ENCODE data around the gene PRCD. TPM values are rescaled to one million over a fixed set of nuclear protein-coding genes. Genes with fewer than 3 reads are reported as not detected.
A peak's percentile ranks its signal among the peaks of the same experiment; 100 is the strongest.

Gene PRCD
- polyA plus RNA-seq, 1 experiment, result 0.21 TPM

GRCh38 chr17:76544546-76545365 is 4.9 kb downstream of the PRCD start:
- ChIA-PET POLR2A (no interaction called here), CTCF (interaction anchor here (0.8 to 6.0 kb wide), 11 partner anchors 10 to 86 kb away, joined by 3 to 103 read pairs (median 8); partner anchors contain the start of gene AANAT)
- TF ChIP-seq, protein P1, sequence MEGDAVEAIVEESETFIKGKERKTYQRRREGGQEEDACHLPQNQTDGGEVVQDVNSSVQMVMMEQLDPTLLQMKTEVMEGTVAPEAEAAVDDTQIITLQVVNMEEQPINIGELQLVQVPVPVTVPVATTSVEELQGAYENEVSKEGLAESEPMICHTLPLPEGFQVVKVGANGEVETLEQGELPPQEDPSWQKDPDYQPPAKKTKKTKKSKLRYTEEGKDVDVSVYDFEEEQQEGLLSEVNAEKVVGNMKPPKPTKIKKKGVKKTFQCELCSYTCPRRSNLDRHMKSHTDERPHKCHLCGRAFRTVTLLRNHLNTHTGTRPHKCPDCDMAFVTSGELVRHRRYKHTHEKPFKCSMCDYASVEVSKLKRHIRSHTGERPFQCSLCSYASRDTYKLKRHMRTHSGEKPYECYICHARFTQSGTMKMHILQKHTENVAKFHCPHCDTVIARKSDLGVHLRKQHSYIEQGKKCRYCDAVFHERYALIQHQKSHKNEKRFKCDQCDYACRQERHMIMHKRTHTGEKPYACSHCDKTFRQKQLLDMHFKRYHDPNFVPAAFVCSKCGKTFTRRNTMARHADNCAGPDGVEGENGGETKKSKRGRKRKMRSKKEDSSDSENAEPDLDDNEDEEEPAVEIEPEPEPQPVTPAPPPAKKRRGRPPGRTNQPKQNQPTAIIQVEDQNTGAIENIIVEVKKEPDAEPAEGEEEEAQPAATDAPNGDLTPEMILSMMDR (IDR thresholded peaks at IDR 0.05; ENCODE audit: insufficient read depth, low read depth, low read length), result no peak
- no peak overlapping the region for H3K4me3 ChIP-seq (ENCODE audit: low read depth, low read length)
- no peaks in the 10 kb centered on the region for H3K36me3 ChIP-seq (ENCODE audit: control insufficient read depth, insufficient read depth, low read length)
- DNase-seq (ENCODE audit: low read depth), result no peak
- 0 out of 2 replicates have a peak, but pooled peaks cover 3% of the 10 kb centered on the region for H3K27me3 ChIP-seq (ENCODE audit: control insufficient read depth, insufficient read depth, low read length)

DNA sequence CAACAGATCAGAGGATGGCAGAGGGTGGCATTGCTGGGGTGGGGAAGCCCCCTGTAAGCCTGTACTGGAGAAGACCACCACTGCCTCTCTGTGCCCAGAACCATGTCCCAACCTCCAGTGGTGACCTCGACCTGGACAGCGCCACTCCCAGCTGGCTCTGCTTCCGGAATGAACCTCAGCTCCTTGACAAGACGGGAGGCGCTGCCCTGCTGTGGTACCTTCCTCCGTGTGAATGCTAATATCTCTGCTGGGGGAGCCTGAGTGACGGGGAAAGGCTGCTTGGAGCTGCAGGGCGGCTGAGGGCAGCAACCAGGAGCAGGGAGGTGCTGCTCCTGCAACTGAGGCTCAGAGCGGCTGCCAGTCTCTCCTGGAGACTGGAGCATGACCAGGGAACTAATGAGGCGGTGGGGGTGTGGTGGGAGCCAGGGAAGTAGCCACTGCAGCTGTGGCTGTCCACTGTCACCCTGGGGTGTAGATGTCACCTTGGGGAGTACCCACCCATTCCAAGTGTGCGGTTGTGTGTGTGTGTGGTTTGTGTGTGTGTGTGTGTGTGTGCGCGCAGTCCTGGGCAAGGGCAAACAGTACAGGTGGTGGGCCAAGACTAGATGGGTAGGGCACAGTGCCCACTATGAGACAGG is 6.2 kb downstream of the PRCD start:
- ChIA-PET CTCF (interaction anchor here (0.7 to 6.0 kb wide), 19 partner anchors 10 to 1050 kb away, joined by 3 to 103 read pairs (median 7); partner anchors contain the start of gene AANAT), POLR2A (no interaction called here)
- DNase-seq (ENCODE audit: low read depth), result no peak
- H3K4me3 ChIP-seq (ENCODE audit: low read depth, low read length), result no peak overlapping the region
- TF ChIP-seq, protein P1 (IDR thresholded peaks at IDR 0.05; ENCODE audit: insufficient read depth, low read depth, low read length), result no peak
- H3K36me3 ChIP-seq (ENCODE audit: control insufficient read depth, insufficient read depth, low read length), result no peaks in the 10 kb centered on the region
- 0 out of 2 replicates have a peak, but pooled peaks cover 3% of the 10 kb centered on the region for H3K27me3 ChIP-seq (ENCODE audit: control insufficient read depth, insufficient read depth, low read length)

GRCh38 chr17:76546556-76547182 is 6.8 kb downstream of the PRCD start:
- no peaks in the 10 kb centered on the region for H3K36me3 ChIP-seq (ENCODE audit: control insufficient read depth, insufficient read depth, low read length)
- ChIA-PET CTCF (interaction anchor here (0.7 to 6.0 kb wide), 20 partner anchors 10 to 1051 kb away, joined by 3 to 103 read pairs (median 4); partner anchors contain the start of gene AANAT), POLR2A (no interaction called here)
- H3K27me3 ChIP-seq (ENCODE audit: control insufficient read depth, insufficient read depth, low read length), result 0 out of 2 replicates have a peak, but pooled peaks cover 3% of the 10 kb centered on the region
- DNase-seq (ENCODE audit: low read depth), result no peak
- TF ChIP-seq, protein P1 (IDR thresholded peaks at IDR 0.05; ENCODE audit: insufficient read depth, low read depth, low read length), result no peak
- no peak overlapping the region for H3K4me3 ChIP-seq (ENCODE audit: low read depth, low read length)

DNA sequence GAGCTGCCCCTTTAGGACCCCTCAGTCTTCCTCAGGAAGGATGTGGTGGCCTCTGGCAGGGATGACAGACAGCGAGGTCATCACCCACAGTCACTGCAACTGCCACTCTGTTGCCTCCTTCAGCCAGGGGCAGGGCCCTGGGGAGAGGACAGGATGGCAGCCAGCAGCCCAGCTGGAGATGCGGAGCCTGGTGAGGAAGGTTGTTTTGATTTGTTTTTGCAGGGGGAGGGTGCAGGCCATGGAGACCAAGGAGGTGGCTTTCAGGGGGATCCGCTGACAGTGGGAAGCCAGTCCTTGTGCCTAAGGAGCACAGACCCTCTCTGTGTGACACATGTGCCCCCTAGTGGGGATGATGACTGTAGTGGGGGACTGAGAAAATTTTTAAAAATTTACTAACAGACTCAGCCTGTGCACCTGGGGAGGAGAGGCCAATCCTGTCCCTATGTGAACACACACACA is 7.4 kb downstream of the PRCD start:
- TF ChIP-seq, protein P1 (IDR thresholded peaks at IDR 0.05; ENCODE audit: insufficient read depth, low read depth, low read length), result peak; percentile 80

More for the DNA sequence above, 7.4 kb downstream of the PRCD start:
- DNase-seq (ENCODE audit: low read depth), result no peak
- ChIA-PET POLR2A (no interaction called here), CTCF (interaction anchor here (0.8 to 6.0 kb wide), 17 partner anchors 11 to 169 kb away, joined by 3 to 103 read pairs (median 7); partner anchors contain the start of gene AANAT)
- no peaks in the 10 kb centered on the region for H3K36me3 ChIP-seq (ENCODE audit: control insufficient read depth, insufficient read depth, low read length)
- H3K27me3 ChIP-seq (ENCODE audit: control insufficient read depth, insufficient read depth, low read length), result 0 out of 2 replicates have a peak, but pooled peaks cover 3% of the 10 kb centered on the region
- H3K4me3 ChIP-seq (ENCODE audit: low read depth, low read length), result no peak overlapping the region
